ENCODE results near the gene PDE9A. TPM values are rescaled to one million over a fixed set of nuclear protein-coding genes. Genes with fewer than 3 reads are reported as not detected.

The PDE9A gene
- total and polyA plus RNA-seq, 2 donors (not counting 3 experiments of a cell fraction or from before 2014, with no cell fraction given) = 0.28 to 2.2 TPM

DNA sequence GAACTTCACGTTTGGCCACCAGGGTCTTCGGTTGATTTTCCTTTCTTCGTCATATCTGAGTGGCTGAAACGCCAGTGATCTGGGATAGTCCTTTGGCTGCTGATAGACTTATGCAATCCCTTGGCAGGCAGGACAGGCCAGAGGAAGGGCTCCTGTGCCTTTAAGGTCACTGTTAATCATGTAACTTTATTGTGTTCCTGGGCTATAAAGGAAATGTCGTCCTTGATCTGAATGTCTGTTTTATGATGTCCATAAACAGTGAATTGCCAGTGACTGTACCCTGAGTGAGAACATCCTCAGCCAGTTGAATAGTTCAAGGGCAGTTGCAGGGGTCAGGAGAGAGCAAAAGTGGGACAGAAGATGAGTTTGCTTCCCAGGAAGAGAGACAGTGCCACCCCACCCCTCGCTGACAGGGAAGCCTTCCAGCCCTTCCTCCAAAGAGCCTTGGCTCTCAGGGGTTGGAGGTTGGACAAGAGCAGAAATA is 68.0 kb downstream of the PDE9A start:
- H3K4me3 ChIP-seq (replicated peaks in 1 of 3; ENCODE audit: insufficient read depth in 1 of 3, low read depth in 1 of 3, low read length in 3 of 3) = no peak overlapping the region
- BruUV-seq (replicated peaks) = no TSS peak
- no peaks in the 10 kb centered on the region for H3K36me3 ChIP-seq (ENCODE audit: control insufficient read depth in 2 of 2, extremely low read depth in 1 of 2, insufficient read depth in 2 of 2, low read length in 2 of 2)
- no peak overlapping the region for H3K9ac ChIP-seq (replicated peaks; ENCODE audit: extremely low read depth, insufficient read depth, low read length)
- no peak overlapping the region for H3K27ac ChIP-seq (ENCODE audit: insufficient read depth, low read depth, low read length)
- intact Hi-C loops (cut with micrococcal nuclease) = loop anchor here (10.0 kb wide), 1 partner anchor 93 kb away; no protein-coding TSS in a partner anchor
- DNase-seq (ENCODE audit: low read depth, low spot score) (no peak), FAIRE-seq (peak; percentile 35)
- dilution Hi-C loops (cut with MboI; ENCODE audit: extremely low pct_ligation_motif_present, low sequenced_read_pairs) = no loop called here
- ChIA-PET CTCF (no interaction called here), POLR2A (no interaction called here)
- no peak overlapping the region for H2AFZ ChIP-seq (ENCODE audit: low read depth, low read length)
- no peaks in the 10 kb centered on the region for H3K9me1 ChIP-seq (replicated peaks; ENCODE audit: control insufficient read depth, extremely low read depth, insufficient read depth, low read length)
- no peaks in the 10 kb centered on the region for H4K20me1 ChIP-seq (replicated peaks; ENCODE audit: control insufficient read depth, extremely low read depth, insufficient read depth, low read length)
- no peaks in the 10 kb centered on the region for H3K27me3 ChIP-seq (ENCODE audit: control insufficient read depth in 2 of 2, insufficient read depth in 2 of 2, low read length in 2 of 2)
- H3K4me1 ChIP-seq (ENCODE audit: control insufficient read depth, extremely low read depth, insufficient read depth, low read length) = peaks cover 24% of the 10 kb centered on the region
- no peaks in the 10 kb centered on the region for H3K9me3 ChIP-seq (replicated peaks; ENCODE audit: control insufficient read depth, insufficient read depth, low read length)
- TF ChIP-seq GATA2 (IDR thresholded peaks at IDR 0.05; ENCODE audit: insufficient read depth, insufficient read length, low read depth, low read length) (no peak), JUN (IDR thresholded peaks at IDR 0.05; ENCODE audit: borderline replicate concordance, insufficient read depth, insufficient read length, low read depth) (no peak), MYC (IDR thresholded peaks at IDR 0.05; ENCODE audit: low read depth, low read length) (no peak), POLR2A (IDR thresholded peaks at IDR 0.05; ENCODE audit: low read depth, low read length) (no peak), FOS (IDR thresholded peaks at IDR 0.05; ENCODE audit: borderline replicate concordance, insufficient read depth, low read length) (no peak), POLR2AphosphoS5 (IDR thresholded peaks at IDR 0.05; ENCODE audit: insufficient read depth, low read depth, low read length) (no peak), EZH2 (IDR thresholded peaks at IDR 0.05; ENCODE audit: borderline replicate concordance, low read depth, low read length, severe bottlenecking) (no peak)
- TF ChIP-seq, protein P1, sequence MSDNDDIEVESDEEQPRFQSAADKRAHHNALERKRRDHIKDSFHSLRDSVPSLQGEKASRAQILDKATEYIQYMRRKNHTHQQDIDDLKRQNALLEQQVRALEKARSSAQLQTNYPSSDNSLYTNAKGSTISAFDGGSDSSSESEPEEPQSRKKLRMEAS (IDR thresholded peaks at IDR 0.05; ENCODE audit: insufficient read depth, insufficient read length) = no peak
- TF ChIP-seq, protein P2, sequence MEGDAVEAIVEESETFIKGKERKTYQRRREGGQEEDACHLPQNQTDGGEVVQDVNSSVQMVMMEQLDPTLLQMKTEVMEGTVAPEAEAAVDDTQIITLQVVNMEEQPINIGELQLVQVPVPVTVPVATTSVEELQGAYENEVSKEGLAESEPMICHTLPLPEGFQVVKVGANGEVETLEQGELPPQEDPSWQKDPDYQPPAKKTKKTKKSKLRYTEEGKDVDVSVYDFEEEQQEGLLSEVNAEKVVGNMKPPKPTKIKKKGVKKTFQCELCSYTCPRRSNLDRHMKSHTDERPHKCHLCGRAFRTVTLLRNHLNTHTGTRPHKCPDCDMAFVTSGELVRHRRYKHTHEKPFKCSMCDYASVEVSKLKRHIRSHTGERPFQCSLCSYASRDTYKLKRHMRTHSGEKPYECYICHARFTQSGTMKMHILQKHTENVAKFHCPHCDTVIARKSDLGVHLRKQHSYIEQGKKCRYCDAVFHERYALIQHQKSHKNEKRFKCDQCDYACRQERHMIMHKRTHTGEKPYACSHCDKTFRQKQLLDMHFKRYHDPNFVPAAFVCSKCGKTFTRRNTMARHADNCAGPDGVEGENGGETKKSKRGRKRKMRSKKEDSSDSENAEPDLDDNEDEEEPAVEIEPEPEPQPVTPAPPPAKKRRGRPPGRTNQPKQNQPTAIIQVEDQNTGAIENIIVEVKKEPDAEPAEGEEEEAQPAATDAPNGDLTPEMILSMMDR (IDR thresholded peaks at IDR 0.05; ENCODE audit: extremely low read depth in 1 of 2, insufficient read depth in 1 of 2, low read depth in 1 of 2, low read length in 2 of 2) = no peak
- no peaks in the 10 kb centered on the region for H3K79me2 ChIP-seq (ENCODE audit: control insufficient read depth, insufficient read depth, low read length)
- no peak overlapping the region for H3K4me2 ChIP-seq (ENCODE audit: insufficient read depth, low read length)
